Hepatocyte (in vitro differentiated cells): Measurements from ENCODE around the gene PIRT. TPM values are rescaled to one million over a fixed set of nuclear protein-coding genes. Genes with fewer than 3 reads are reported as not detected.

Experiments
- DNase-seq: peaks from one replicate; pipeline ENCODE4 v3.0.0-alpha.2; 2016; ENCODE audit warnings: low spot score
- H2AFZ ChIP-seq: fragments of 200-600 bp; sonication (generic); 2 replicates; pipeline ENCODE4 v1.6.0; 2016; ENCODE audit warnings: antibody characterized with exemption, mild to moderate bottlenecking
- H3K27ac ChIP-seq: fragments of 200-600 bp; sonication (generic); 2 replicates; pipeline ENCODE4 v1.5.1; 2016; ENCODE audit warnings: mild to moderate bottlenecking
- H3K27me3 ChIP-seq: fragments of 200-600 bp; sonication (generic); 2 replicates; pipeline ENCODE4 v1.6.1; 2016
- H3K36me3 ChIP-seq: fragments of 200-600 bp; sonication (generic); replicated peaks from 2 replicates; pipeline ENCODE4 v1.5.1; 2016; ENCODE audit warnings: low read depth; ENCODE audit not compliant: insufficient read depth
- H3K4me1 ChIP-seq: fragments of 200-600 bp; sonication (generic); 2 replicates; pipeline ENCODE4 v1.5.1; 2016; ENCODE audit warnings: mild to moderate bottlenecking, moderate library complexity; ENCODE audit not compliant: insufficient read depth
- H3K4me2 ChIP-seq: fragments of 200-600 bp; sonication (generic); 2 replicates; pipeline ENCODE4 v1.6.0; 2016
- H3K4me3 ChIP-seq: fragments of 200-600 bp; sonication (generic); 2 replicates; pipeline ENCODE4 v1.5.1; 2016; ENCODE audit warnings: mild to moderate bottlenecking
- H3K79me2 ChIP-seq: fragments of 200-600 bp; sonication (generic); 2 replicates; pipeline ENCODE4 v1.6.0; 2017; ENCODE audit warnings: mild to moderate bottlenecking
- H3K9me2 ChIP-seq: fragments of 200-600 bp; sonication (generic); replicated peaks from 2 replicates; pipeline ENCODE4 v1.6.0; 2017; ENCODE audit warnings: mild to moderate bottlenecking; ENCODE audit not compliant: insufficient read depth
- H3K9me3 ChIP-seq: fragments of 200-600 bp; sonication (generic); 2 replicates; pipeline ENCODE4 v1.5.1; 2016; ENCODE audit warnings: low read depth, mild to moderate bottlenecking
- H4K20me1 ChIP-seq: fragments of 200-600 bp; sonication (generic); 2 replicates; pipeline ENCODE4 v1.6.0; 2016; ENCODE audit warnings: mild to moderate bottlenecking; ENCODE audit not compliant: insufficient read depth, poor library complexity, severe bottlenecking
- CTCF ChIP-seq: fragments of 200-600 bp; sonication (generic); IDR thresholded peaks from 2 replicates; pipeline ENCODE4 v1.5.1; 2016; ENCODE audit warnings: antibody characterized with exemption, mild to moderate bottlenecking; ENCODE audit not compliant: poor library complexity
- EZH2 ChIP-seq: fragments of 200-600 bp; sonication (generic); IDR thresholded peaks from 2 replicates; pipeline ENCODE4 v1.6.1; 2016; ENCODE audit warnings: antibody characterized with exemption, mild to moderate bottlenecking, borderline replicate concordance
- EZH2phosphoT487 ChIP-seq: fragments of 200-600 bp; sonication (generic); IDR thresholded peaks from one replicate; pipeline ENCODE4 v1.6.1; 2018; ENCODE audit warnings: antibody characterized with exemption, mild to moderate bottlenecking, low read depth, moderate library complexity; ENCODE audit not compliant: unreplicated experiment, severe bottlenecking
- WGBS: methylation state at CpG from one replicate; pipeline ENCODE4 v1.1.6; 2016; ENCODE audit warnings: low lambda C conversion rate; ENCODE audit errors: missing lambda C conversion rate; 5-methylcytosine and 5-hydroxymethylcytosine counted together
- polyA plus RNA-seq: library from polyadenylated mRNA; unstranded; fragments of >200 nt; fragmentation: Nextera tagmentation; extraction: Ambion mirVana; gene quantifications from 2 replicates; pipeline ENCODE4 v1.2.1, GENCODE V29; 2016
- total RNA-seq: library from RNA; depleted of rRNA; stranded (reverse); fragments of >200 nt; gene quantifications from 2 replicates; pipeline ENCODE4 v1.2.3, GENCODE V29; 2014

PIRT gene
- total RNA-seq: not detected in 2 replicates
- polyA plus RNA-seq: not detected in 2 replicates

GRCh38 chr17:10837921-10838320 lies at the start of gene PIRT:
Gene PIRT, minus strand, starts transcription at chr17:10838087. Its CDS starts 12,442 bp downstream, at chr17:10825645.
- no peaks in the 10 kb centered on the region for H3K4me1 ChIP-seq
- H4K20me1 ChIP-seq: no peaks in the 10 kb centered on the region
- H3K9me2 ChIP-seq: no peaks in the 10 kb centered on the region
- no peaks in the 10 kb centered on the region for H3K9me3 ChIP-seq
- TF ChIP-seq EZH2 (no peak), EZH2phosphoT487 (no peak), CTCF (no peak)
- H3K27me3 ChIP-seq: no peaks in the 10 kb centered on the region
- no peak within 1 kb of the TSS for H3K4me3 ChIP-seq
- no peaks in the 10 kb centered on the region for H3K36me3 ChIP-seq
- 74% methylated on average over 8 of the region's 8 CpGs for WGBS
- no peaks in the 10 kb centered on the region for H3K79me2 ChIP-seq
- no peak within 1 kb of the TSS for H2AFZ ChIP-seq
- DNase-seq: no peak
- no peak within 1 kb of the TSS for H3K27ac ChIP-seq
- H3K4me2 ChIP-seq: no peak within 1 kb of the TSS

- Histone ChIP-seq H3K27ac (no peak overlapping the region), H3K27me3 (peaks cover 3% of the 10 kb centered on the region), H3K79me2 (no peaks in the 10 kb centered on the region), H3K4me3 (no peak overlapping the region), H4K20me1 (no peaks in the 10 kb centered on the region), H3K4me2 (no peak overlapping the region), H3K9me2 (no peaks in the 10 kb centered on the region), H2AFZ (no peak overlapping the region), H3K4me1 (no peaks in the 10 kb centered on the region), H3K9me3 (no peaks in the 10 kb centered on the region), H3K36me3 (no peaks in the 10 kb centered on the region)
- WGBS: 35% methylated on average over 4 of the region's 4 CpGs
- DNase-seq: no peak
- no peak for TF ChIP-seq EZH2phosphoT487
- no peak for TF ChIP-seq EZH2
- no peak for TF ChIP-seq CTCF
These were observed 44.1 kb upstream of the PIRT start for GRCh38 chr17:10881959-10882358.

GRCh38 chr17:10879190-10879836 lies 41.4 kb upstream of the PIRT start:
- Histone ChIP-seq H3K9me3 (no peaks in the 10 kb centered on the region), H2AFZ (no peak overlapping the region), H3K79me2 (no peaks in the 10 kb centered on the region), H3K9me2 (no peaks in the 10 kb centered on the region), H3K4me1 (no peaks in the 10 kb centered on the region), H4K20me1 (no peaks in the 10 kb centered on the region), H3K27ac (no peak overlapping the region), H3K36me3 (no peaks in the 10 kb centered on the region), H3K27me3 (peaks cover 5% of the 10 kb centered on the region), H3K4me3 (no peak overlapping the region), H3K4me2 (peak overlapping the region; percentile 52)
- peak; percentile 66 for DNase-seq
- TF ChIP-seq CTCF (peak; percentile 70), EZH2phosphoT487 (no peak)
- WGBS: 14% methylated on average over 9 of the region's 9 CpGs
